Measurements from ENCODE around the gene SPTB.

Gene SPTB

GRCh38 chr14:64784006-64784405, 95.7 kb downstream of the SPTB start:
- no peak for DNase-seq

- DNase-seq, result no peak
Measured at GRCh38 chr14:64782196-64782595, 97.5 kb downstream of the SPTB start.

- DNase-seq, result no peak
Measured at GRCh38 chr14:64779472-64779871, 100.2 kb downstream of the SPTB start.

GRCh38 chr14:64778104-64778754, 101.5 kb downstream of the SPTB start:
- DNase-seq, result no peak

GRCh38 chr14:64777461-64777860, 102.2 kb downstream of the SPTB start:
- DNase-seq, result no peak

GRCh38 chr14:64775081-64775777, 104.5 kb downstream of the SPTB start:
- DNase-seq, result no peak

- no peak for DNase-seq
Measured at GRCh38 chr14:64774272-64774671, 105.4 kb downstream of the SPTB start.

GRCh38 chr14:64773577-64773976, 106.1 kb downstream of the SPTB start:
- DNase-seq, result no peak

- DNase-seq, result no peak
Measured at GRCh38 chr14:64773046-64773445, 106.7 kb downstream of the SPTB start.

GRCh38 chr14:64772397-64772950, 107.2 kb downstream of the SPTB start:
- no peak for DNase-seq

GRCh38 chr14:64771161-64771560, 108.5 kb downstream of the SPTB start:
- DNase-seq, result no peak

- DNase-seq, result no peak
Measured at GRCh38 chr14:64770751-64771150, 109.0 kb downstream of the SPTB start.

- no peak for DNase-seq
Measured at GRCh38 chr14:64769096-64770020, 110.3 kb downstream of the SPTB start.

- no peak for DNase-seq
Measured at GRCh38 chr14:64768401-64769095, 111.2 kb downstream of the SPTB start.

- DNase-seq, result no peak
Measured at GRCh38 chr14:64767215-64767964, 112.3 kb downstream of the SPTB start.

- DNase-seq, result no peak
Measured at GRCh38 chr14:64766430-64767151, 113.1 kb downstream of the SPTB start.

- no peak for DNase-seq
Measured at GRCh38 chr14:64765740-64766302, 113.9 kb downstream of the SPTB start.

GRCh38 chr14:64764641-64765520, 114.8 kb downstream of the SPTB start:
- DNase-seq, result peak; percentile 88

- no peak for DNase-seq
Measured at GRCh38 chr14:64763801-64764621, 115.7 kb downstream of the SPTB start.
